Head of caudate nucleus (tissue), 42 donors: ENCODE measurements around the gene ABI3BP.

Experiments
- DNase-seq, 42 donors: peaks; one replicate each; pipeline versions ENCODE4 v3.0.0 to v3.0.0-alpha.2; 2020 to 2021; ENCODE audit warnings: mixed read lengths in 7 of 42
- intact Hi-C: fragments of 100-400 bp; cut with DNase I; formaldehyde crosslinking; loops from one replicate; pipeline ENCODE4 v1.15.0; 2022

The ABI3BP gene

DNA sequence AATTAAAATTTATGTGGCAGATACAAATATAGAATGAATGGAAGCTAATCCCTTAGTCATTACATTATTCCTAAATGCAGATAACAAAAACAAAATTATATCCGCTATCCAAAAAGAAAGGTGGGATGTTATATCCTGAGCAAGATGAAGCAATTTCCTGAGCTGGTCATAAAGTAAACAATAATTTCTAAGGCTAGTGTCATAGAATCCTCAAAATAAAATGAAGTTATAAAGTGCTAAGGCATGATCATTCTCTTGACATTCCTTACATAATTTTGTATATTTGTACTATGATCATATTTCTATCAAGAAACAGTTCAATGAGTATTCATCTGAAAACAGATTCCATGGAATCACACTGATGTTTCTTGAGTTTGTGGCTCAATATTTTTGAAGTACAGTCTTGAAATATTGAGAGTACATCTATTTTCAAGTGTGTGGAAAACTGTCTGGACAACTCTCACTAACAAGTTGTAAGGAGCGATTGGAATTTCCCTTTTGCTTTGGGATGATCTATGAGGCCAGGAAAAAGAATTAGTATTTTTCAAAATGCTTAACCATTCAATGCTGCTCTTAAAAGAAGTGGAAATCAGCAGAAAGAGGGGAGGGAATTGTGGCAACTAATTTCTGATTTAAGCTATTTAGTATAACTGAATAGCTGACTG, 92.4 kb downstream of the ABI3BP start:
- no peak for DNase-seq
- intact Hi-C loops, result no loop called here

DNA sequence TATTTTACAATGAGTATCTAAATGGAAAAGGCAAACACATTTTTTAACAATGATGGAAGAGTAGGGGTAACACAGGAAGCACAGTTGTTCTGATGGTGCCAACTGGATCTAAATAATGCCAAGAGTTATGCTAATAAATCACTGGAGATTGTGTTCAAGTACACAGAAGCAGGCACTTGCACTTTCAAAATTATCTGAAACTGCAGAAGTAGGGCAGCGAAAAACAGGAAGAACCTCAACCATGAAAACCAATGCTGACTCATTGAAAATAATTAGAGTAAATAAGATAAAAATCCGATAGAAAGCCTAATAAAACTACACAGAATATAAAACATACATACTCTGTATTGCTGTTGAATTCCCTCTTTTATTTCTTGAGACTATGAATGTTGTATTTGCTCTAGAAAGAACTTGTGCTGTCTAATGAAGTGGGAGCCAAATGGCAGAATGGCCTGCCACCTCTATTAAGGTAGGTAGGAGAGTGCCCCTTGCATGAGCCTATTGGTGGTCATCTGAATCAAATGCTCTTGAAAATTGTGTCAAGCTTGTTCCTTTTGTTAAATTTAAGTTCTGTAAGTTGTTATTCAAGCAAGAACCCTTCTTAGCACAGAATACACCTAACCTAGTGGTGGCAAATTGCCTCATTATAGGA, 93.7 kb downstream of the ABI3BP start:
- intact Hi-C loops, result no loop called here
- DNase-seq, result no peak

DNA sequence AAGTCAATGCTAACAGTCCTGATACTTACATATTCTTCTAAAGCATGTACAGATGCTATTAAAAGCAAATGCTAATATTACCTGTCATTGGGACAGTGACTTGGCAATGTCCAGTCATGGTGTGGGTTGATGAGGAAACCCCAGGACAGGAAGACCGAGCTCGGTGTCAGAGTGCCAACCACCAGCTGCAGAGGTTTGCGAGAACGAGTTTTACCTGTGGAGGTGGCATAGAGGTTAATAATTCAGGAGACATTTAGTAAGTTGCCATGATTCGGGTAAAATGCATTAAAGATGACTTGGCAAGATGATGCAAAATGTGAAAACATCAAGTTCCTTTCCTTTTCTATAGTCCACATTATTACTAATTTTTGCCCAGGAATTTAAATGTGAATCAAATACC, 94.5 kb downstream of the ABI3BP start:
- no peak for DNase-seq
- intact Hi-C loops, result no loop called here

DNA sequence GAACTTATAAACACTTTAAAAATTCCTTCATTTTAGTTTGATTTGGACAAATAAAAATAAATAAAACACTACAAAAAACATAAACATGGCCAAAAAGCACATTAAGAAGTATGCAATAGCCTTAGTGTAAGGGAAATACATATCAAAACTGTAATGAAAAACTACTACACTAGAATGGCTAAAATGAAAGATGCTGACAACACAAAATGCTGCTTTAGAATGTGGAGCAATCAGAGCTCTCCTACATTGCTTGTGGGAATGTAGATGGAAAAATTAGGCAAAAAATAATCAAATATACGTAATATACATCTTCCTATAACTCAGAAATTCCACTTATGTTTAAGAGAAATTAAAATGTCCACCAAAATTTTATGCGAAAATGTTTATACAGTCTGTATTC, 96.2 kb downstream of the ABI3BP start:
- DNase-seq, result no peak
- intact Hi-C loops, result no loop called here

DNA sequence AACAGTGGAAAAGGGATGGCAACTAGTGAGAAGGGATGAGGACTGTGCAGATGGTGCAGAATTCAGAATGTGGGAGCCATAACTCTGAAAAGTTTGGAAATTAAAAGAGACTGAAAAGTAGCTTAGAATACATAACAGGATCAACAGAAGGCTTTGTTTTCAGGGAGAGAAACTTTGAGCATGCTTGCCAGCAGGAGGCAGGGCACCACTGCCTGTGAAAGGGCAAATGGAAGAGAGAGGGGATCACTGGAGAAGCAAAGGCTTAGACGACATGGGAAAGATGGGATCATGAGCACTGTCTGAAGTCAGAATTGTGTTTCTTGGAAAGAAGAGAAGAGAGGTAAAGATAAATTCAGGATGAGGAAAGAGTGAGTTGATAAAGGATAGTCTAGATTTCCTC, 99.6 kb downstream of the ABI3BP start:
- DNase-seq, result peak in 6 of 42 donors; percentile 18 to 38 (median 32)
- intact Hi-C loops, result no loop called here

DNA sequence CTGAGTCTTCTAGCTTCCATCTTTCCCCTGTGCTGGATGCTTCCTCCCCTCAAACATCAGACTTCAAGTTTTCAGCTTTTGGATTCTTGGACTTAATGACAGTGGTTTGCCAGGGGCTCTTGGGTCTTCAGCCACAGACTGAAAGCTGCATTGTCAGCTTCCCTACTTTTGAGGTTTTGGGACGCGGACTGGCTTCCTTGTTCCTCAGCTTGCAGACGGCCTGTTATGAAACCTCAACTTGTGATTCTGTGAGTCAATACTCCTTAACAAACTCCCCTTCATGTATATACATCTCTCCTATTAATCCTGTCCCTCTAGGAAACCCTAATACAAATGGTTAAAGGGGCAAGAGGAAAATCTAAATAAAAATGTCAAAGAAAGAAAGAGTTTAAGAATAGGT, 100.1 kb downstream of the ABI3BP start:
- intact Hi-C loops, result no loop called here
- peak in 16 of 42 donors; percentile 12 to 54 (median 32) for DNase-seq

DNA sequence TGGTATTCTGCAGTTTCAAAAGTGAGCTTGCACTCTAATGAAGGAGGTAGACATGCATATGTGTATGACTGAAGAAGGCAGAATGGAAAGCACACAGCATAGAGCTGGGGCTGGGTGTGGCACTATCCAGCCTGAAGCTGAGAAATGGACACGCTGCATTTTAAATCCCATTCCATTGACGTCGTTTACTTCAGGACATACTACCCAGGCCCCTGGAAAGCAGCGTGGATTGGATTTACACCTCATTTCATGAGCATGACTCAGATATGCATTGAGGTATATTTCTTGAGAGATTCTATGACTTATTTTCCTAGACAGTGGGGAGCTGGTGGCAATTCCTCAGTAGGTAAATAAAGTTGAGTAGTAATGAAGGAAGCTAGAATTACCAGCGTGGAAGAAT, 101.4 kb downstream of the ABI3BP start:
- intact Hi-C loops, result no loop called here
- no peak for DNase-seq

DNA sequence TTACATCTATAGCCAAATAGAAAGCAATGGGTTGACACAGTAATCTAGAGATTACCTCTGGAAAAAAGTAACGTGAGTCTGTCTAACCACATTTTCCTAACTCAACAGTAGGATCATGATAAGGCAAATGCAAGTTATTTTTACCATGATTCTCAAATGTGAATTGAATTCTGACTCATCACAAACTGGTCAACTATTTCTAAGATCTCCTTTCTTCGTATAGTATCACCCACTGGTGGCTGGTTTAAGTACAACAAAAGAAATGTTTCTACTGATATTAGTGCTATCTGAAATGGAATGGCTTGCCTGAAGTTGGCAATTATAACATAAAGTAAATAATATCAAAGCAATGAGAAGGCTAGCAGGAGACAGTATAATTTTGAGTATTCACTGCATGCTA, 102.2 kb downstream of the ABI3BP start:
- DNase-seq, result no peak
- intact Hi-C loops, result no loop called here

DNA sequence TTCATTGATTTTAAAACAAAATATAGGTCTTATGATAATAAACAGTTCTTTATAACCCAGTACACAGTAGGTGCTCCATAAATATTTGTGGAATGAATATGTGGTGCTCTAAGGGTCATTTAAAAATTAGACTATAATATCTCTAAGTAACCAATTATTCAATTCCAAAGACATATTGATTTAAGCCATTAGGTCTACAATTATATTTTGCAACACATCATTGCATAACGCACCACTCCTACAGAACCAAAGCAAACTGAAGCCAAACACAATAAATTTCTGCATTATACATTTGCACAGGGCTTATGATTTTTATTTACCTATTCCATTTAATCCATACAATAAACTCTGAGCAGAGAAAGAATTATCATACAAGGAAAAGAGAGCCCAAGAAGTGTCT, 104.3 kb downstream of the ABI3BP start:
- intact Hi-C loops, result no loop called here
- no peak for DNase-seq

DNA sequence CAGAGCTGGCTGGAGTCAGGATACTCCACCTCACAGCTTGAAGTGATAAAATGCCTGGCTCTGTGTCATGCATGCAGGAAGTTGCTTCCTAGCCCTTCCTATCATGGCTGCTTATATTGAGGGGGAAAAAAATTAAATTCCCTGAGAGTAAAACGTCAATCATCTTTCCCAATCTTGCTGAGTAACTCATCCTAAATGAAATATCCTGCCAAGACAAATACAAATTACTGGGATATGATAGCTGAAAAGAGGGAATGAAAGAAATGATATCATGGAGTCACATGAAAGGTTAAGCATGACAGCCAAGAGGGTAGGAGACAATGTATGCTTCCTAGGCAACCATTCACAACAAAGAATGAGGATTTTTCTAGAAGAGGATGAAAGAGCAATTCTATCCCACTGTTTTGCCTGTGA, 110.6 kb downstream of the ABI3BP start:
- no peak for DNase-seq
- intact Hi-C loops, result no loop called here

DNA sequence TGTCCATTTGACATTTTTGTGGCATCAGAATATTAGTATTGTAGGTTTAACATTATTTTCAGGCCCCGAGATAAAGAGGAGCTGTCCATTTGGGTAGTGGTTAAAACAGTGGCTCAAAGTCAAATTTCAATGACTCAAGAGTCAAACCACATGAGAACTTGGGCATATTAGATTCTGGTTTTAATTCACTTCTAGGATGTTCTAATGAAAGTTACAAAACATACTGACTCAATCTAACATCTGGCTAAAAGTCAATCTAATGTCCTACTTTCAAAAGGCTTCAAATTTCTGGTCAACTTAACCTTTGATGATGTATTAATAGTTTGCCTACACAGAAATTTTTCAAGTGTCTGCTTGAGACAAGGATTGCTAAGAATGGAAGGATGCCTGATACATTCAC, 112.4 kb downstream of the ABI3BP start:
- intact Hi-C loops, result no loop called here
- no peak for DNase-seq

DNA sequence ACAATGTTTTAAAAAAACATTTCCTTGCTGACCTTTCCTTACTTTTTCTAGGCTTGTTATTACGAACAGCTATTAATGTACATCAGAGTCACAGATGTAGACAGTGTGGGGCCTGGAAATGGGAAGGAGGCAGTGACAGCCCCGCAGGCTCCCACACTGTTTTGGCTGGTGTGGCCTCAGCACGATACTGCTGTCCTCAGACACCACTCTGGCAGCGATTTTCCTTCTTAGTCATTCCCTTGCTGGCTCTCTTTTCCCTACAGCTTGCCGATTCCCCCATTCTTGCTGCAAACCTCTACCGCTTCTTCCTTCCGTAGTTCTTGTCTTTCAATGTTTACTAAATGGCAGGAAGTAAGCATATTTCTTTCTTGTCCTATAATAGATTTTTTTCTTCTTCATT, 113.1 kb downstream of the ABI3BP start:
- intact Hi-C loops, result no loop called here
- DNase-seq, result peak in 7 of 42 donors; percentile 3 to 47 (median 12)

DNA sequence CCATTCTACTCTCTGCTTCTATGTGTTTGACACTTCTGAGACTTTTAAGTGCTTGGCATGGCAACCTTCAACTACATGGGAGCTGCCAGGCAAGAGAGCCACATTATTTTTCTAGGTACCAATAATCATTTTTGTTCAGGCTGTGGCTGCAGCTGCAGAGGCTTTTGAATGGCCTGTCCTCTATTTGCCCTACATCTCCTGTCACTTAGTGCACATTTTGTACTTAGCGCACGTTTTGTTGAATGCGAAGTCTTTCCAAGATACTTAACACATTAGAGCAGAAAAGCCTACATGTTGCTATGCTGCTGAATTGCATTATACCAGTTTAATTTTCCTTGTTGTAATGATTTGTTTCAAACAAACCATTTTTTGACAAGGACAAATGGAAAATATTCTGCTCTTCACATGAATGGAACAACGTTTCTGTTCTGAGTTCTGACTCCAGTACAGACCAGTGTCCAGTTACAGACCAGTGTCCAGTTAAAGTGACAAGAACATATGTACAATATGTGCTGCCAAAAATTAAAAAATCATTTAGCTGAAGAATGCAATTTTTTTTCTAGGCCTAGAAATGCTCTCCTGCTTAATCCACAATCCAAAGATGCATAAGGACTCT, 113.9 kb downstream of the ABI3BP start:
- intact Hi-C loops, result no loop called here

DNA sequence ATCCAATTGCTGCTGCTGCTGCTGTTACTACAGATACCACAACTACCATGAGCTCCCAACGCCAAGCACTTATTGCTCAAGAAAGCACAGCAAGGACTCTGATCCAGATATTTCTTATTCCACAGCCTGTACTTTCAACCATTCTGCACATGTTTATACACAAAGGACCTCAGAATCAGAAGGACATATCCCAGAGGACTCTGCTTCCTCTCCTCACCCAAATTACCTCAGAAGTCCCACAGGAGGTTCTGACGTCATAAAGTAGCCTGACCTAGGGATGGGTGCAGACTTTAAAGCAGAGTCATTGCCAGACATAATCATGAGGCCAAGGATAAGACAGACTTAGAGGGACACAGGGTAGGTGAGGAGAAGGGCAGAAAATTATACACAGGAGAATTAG, 115.9 kb downstream of the ABI3BP start:
- intact Hi-C loops, result no loop called here
- DNase-seq, result no peak

More for the DNA sequence above, 113.9 kb downstream of the ABI3BP start:
- peak in 8 of 42 donors; percentile 2 to 25 (median 7) for DNase-seq

DNA sequence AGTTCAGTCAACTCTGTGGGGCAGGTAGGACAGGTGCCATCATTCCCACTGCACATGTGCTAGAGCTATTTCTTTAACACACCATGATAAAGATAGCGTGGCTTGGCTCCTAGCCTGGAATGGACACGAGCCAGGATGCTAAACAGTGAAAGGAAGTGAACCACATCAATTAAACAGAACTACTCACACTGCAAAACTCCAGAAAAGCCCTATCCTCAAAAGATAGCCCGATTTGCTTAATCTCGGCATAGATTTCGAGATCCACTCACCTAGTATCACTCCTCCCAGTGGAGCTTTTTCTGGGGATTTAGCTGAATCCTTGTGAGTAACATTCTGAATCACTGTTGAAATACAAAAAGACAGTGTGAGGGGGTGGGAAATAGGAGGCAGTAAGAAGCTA, 118.0 kb downstream of the ABI3BP start:
- DNase-seq, result peak in 9 of 42 donors; percentile 3 to 52 (median 20)
- intact Hi-C loops, result no loop called here

DNA sequence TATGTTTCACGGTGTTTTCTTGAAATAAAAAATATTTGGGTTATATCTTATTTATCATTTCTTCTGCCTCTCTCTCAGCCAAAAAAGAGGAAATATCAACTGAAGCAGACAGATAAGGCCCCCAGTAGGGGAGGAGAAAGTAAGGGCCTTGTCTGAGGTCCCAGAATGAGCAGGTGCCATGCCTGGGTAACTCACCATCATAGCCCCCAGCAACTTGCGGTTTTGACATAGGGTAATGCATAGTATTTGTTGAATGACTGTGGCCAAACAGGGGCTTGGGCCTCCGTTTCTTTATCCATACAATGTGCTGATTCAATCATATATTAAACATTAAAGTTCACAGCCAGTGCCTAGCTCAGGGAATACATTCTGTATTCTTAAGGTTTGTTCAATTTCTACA, 119.6 kb downstream of the ABI3BP start:
- no peak for DNase-seq
- intact Hi-C loops, result no loop called here

DNA sequence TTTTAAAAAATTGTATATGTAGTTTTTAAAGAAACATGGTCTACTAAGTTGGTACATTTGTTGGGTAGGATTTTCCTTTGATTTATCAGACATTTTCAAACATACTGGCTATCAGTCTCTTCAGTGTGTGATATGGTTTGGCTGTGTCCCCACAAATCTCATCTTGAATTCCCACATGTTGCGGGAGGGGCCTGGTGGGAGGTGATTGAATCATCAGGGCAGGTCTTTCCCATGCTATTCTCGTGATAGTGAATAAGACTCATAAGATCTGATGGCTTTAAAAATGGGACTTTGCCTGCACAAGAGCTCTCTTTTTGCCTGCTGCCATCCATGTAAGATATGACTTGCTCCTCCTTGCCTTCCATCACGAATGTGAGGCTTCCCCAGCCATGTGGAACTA, 121.9 kb downstream of the ABI3BP start:
- intact Hi-C loops, result no loop called here
- DNase-seq, result peak in 1 of 42 donors; percentile 30

DNA sequence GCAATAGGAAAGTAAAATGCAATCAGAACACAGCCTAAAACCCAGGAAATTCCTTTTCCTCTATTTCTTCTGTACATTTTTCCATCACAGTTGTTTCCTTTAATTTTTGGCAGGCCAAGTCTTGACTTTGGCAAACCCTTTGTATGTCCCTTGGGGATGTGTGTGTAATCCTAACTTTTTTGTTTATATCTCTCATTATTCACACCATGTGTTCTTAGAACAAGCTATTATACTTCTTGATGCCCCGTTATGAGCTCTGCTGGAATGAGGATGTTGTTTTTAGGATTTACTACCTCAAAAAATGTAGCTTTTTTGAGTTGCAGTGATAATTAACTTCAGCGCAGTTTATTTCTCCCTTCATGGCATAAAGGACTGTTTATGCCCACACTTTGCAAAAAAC, 123.4 kb downstream of the ABI3BP start:
- DNase-seq, result no peak
- intact Hi-C loops, result no loop called here

DNA sequence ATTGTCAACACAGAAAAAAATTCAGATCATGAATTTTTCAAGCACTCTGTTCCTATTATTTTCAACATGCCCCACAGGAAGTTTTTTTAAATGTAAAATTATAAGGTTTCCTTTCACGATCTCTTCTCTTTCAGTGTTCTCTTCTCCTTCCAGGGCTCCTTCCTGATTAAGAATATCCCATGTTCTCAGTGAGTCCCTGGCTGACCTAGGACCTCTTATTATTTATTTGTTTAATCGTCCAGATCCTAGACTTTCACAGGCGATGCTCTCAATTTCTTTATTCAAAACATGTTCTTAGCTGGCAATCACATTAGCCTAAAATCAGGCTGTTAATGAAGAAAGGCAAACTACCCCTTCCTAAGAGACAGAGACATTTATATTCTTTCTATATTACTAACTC, 124.3 kb downstream of the ABI3BP start:
- intact Hi-C loops, result no loop called here

DNA sequence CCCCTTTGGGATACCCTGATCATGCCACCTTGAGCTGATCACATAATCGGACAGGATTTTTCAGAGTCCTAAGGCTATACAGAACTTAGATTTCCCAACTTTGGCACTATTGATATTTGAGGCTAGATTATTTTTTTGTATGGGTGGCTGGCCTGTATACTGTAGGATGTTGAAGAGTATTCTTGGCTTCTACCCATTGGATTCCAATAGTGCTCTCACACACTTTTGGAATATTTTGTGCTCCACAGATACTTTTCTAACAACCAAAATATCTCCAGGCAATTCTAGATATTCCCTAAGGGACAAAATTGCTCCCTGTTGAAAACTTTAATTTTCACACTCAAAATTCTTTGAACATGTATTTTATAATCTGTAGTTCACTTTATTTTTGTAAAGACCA, 125.1 kb downstream of the ABI3BP start:
- intact Hi-C loops, result no loop called here
- DNase-seq, result no peak

More for the DNA sequence above, 124.3 kb downstream of the ABI3BP start:
- no peak for DNase-seq

DNA sequence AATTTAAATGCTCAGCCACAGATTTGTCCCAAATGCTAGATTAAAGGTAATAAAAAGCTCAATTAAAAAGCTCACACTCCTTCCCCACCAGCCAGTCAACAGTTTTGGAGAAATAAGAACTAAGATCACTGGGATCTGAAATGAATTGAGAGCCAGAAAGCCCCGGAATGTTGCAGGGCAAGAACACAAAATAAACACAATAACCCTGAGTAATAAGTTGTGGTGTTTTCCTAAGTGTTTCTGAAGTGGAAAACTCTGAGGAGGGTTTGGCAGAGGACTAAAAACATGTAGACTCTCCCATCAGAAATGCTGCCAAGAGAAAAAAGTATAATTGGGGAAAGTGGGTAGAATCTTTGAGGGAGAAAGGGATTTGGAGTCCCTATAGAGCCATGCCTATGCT, 127.8 kb downstream of the ABI3BP start:
- intact Hi-C loops, result no loop called here
- no peak for DNase-seq
